Esophagus squamous epithelium (tissue), 4 donors: ENCODE measurements around the gene GPR78.

ENCODE experiments used
- CTCF ChIP-seq, 6 experiments: fragments of 450-650 bp in 4 of 6; fragments of 200-600 bp in 2 of 6; sonication (generic) in 2 of 6; IDR thresholded peaks; one replicate each; pipeline ENCODE4 v1.5.1; 2016 to 2019; ENCODE audit warnings: antibody characterized with exemption in 6 of 6, mild to moderate bottlenecking in 4 of 6, moderate library complexity in 4 of 6
- POLR2A ChIP-seq, 4 donors: fragments of 450-650 bp; IDR thresholded peaks; one replicate each; pipeline ENCODE4 v1.6.1; 2017; ENCODE audit warnings: antibody characterized with exemption in 4 of 4, mild to moderate bottlenecking in 4 of 4, moderate library complexity in 3 of 4

GRCh38 chr4:8592366-8593263 is 12.4 kb downstream of the GPR78 start, which contains the start of gene CPZ:
- TF ChIP-seq POLR2A (IDR thresholded peaks at IDR 0.05) (no peak), CTCF (IDR thresholded peaks at IDR 0.05) (no peak)
